HG03342 (cell line): ENCODE data around the gene HOXB13.

ENCODE experiments used
- ATAC-seq: cut with Tn5 transposase; IDR thresholded peaks from one replicate; pipeline ENCODE4 v1.9.1; 2021; ENCODE audit warnings: mild to moderate bottlenecking, moderate library complexity; ENCODE audit not compliant: unreplicated experiment

Gene HOXB13

DNA sequence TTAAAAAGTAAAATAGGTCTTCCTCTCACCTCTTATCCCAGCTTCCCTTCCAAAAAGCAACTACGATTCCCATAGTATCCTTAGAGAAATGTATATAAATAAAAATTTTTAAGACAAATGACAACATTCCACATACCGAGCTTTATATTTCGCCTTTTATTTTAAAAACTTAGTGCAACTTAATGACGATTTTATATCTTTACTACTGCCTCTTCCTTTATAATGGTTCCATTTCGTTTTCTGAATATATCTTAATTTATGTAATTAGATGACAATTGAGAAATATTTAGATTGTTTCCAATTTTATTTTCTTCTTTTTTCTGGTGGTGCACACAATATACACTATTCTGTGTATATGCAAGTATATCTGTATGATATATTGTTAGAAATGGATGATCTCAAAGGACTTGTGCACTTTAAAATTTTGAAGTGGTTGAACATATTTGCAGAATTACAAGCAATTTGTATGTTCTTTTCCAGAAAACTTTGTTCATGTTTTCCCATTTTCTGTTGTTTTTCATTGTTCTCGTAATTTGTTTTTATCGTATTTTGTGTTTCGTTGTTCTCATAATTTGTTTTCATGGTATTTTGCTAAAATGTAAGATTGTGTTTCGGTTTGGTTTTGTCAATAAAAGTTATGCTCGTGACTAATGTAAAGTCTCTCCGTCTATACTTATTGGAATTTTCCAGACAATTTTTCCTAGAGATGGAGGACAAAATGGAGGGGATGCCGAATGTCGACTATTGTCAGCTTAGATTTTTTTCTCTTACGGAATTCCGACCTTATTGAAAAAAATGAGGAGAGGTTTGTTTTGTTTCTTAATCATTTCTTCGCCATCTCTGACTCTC lies 20.4 kb upstream of the HOXB13 start:
- no peak for ATAC-seq

DNA sequence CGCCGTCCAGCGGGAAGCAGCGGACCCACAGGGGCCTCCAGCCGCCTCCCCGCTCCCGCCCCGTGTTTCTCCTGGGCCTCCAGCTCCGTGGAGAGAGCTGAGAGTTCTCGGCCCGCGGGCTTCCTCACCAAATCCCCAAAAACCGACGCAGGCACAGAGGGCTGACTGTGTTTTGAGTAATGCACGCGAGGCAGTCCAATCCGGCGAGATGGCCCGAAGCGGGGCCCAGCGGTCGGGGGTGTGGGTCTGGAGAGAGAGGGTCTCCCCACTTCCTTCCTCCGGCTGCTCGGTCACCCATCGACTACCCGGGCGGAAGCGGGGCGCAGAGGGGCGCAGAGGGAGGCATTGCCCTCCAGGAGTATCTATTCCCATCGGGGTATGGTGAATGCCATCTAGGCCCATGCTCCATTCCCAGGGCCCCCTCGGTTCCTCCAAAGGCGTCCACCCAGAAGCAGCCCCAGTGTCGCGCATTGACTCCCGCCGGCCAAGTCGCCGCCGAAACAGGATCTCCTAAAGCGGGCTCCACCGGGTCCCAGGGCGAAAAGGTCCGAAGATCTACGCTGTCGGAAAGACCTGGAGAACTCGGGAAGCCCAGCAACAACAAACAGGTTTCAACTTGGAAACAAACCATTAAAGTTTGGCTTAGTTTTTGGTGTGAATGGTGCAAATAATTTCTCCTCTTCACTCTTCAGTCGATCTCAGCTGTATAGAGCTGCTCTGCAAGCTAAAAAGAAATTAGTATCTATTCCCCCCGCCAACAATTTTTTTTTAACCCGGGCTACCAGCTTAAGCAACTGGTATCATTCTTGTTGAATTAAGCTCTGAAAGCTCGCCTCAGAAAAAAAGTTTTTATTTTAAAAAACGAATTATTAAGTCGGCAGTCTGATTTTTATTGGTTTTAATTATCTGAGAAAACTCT lies 19.2 kb upstream of the HOXB13 start:
- no peak for ATAC-seq

DNA sequence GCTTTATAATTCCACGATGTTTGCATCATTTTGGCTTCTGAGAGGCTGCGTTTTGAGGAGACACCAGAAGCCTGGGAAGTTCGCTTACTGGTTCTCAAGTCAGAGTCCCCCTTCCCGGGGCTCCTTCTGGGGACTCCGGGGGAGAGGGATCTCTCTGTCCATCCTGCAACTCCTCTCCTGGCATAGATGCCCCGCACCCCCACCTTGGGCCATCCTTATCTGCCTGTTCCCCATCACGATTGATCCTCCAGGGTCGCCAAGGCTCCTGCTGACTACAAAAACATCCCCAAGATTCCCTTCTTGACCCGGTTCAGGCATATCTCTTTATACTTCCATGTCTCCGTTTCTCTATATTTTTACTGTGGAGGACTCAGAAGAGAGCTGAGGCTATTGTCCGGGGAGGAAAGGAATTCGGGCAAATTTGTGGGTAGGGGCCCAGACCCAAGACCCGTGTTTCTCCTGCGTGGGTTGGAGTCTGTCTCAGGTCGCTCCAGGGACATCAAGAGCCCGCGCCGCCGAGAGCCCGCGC lies 18.4 kb upstream of the HOXB13 start:
- no peak for ATAC-seq

DNA sequence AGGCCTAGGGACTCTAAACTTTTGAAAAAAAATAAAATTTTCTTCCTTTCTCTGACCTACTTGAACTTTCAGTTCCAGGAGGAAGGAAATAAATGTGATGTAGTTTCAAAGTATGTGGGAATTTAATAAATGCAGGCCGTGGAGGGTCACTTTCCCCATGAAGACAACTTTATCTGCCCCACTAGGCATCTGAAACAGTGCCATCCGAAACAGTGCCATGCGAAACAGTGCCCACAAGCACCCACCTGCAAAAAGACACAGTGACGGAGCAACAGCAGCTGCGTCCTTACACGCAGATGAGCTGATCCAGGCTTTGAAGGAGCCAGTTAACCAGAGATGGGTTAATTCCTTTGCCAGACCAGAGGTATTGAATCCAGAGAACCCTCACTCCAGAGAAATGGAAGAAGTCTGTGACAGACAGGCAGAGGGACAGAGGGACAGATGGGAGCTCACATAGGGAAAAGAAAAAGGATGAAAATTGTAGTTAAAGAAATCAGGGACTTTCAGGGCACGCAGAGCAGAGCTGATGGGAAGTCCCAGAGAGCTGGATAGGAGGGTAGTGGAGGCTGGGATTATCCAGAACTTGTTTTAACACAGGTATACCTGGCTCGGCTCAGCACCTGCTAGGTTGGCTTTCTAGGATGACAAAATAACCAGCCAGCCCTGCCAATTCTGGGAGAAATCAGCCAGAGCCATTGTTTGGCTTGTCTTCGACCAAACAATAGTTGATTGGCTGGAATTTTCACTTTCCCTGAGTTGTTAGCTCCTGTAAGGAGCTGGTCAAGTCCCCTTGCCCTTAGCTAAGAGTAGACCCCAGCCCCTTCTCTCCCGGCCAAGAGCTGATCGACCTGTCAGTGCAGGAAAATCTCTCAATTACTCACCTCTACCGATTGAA lies 17.1 kb upstream of the HOXB13 start:
- ATAC-seq: no peak

DNA sequence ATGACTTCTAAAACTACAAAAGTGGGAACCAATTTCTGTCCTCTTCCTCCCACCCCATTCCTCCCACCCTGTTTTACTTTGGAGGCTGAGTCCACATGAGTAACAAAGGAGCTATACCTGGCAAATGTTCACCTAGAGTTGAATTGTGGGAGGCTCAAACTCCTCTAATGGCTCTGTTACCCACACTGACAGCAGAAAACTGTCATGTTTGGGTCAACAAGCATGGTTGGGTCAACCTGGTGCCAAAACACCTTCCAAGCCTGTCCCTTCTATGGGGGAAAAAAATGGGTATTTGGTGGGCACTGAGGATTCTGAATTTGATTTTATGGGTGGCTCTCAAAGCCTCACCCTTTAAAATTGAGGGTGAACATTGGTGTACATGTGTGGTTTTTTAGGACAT lies 12.0 kb upstream of the HOXB13 start:
- no peak for ATAC-seq

DNA sequence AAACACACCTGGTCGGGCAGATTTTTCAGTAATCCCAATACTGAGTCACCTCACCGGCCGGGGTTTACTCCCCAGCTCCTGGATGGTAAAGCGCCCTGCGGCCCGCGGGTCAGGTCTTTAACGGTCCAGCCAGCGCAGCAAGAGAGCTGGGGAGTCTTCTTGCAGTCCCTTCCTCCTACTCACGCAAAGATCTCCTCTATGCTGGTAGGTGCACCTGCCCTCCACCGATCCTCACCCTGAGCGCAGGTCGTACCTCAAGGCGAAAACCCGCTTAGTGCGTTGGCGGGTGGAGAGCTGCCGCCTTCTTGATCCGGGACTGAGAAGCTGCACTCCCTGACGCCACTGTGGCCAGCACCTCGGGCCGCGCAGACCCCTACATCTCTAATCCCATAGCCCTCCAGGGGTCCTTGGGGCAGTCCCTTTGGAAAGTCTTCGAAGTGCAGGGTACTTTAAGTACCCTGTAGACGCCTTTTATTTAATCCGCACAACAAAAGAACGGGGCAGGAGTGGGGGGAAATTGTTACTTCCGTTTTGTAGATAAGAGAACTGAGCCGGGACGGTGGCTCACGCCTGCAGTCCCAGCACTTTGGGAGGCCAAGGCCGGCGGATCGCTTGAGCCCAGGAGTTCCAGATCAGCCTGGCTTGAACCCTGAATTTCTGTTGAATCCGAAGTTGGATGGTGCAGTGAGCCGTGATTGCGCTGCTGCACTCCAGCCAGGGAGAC lies 10.4 kb upstream of the HOXB13 start:
- ATAC-seq: no peak

DNA sequence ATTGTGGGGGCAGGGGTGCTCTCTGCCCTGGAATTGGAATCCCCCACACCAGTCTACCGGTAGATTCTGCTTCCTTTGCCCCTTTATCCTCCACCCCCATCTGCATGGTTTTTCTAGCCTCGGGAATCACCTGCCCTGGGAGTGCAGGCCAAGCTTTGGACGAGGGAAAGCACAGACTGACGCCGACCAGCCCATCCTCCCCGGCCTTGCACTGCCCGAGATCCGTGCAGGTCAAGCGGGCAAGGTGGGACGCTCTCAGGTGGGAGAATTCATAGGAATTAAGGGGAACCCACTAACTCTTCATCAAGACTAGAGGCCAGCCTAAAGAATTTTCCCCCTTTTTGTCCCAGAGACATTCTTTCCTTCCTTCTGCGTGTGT lies 9.9 kb upstream of the HOXB13 start:
- ATAC-seq: no peak

DNA sequence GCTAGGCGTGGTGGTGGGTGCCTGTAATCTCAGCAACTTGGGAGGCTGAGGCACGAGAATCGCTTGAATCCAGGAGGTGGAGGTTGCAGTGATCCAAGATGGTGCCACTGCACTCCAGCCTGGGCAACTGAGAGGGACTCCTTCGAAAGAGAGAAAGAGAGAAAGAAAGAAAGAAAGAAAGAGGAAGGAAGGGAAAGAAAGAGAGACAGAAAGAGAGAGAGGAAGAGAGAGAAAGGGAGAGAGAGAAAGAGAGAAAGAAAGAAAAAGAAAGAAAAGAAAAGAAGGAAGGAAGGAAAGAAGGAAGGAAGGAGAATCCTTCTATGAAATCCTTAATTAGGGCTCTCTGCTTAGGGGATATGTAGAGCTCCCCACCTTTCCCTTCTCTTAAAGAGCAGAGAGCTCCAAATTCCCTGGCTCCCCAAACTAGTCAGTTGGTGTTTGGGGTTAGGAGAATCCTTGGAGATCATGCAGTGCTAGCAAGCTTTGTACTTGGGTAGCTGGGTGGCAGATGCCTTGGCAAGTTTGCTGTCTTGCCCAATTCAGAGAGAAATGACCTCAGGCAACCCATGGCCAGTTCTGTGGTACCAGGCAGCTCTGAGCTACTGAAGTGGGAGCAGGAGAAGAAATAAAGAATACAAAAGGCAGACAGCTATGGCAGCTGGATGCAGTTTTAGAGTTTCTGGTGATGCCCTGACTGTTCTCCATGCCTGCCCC lies 8.9 kb upstream of the HOXB13 start:
- no peak for ATAC-seq

DNA sequence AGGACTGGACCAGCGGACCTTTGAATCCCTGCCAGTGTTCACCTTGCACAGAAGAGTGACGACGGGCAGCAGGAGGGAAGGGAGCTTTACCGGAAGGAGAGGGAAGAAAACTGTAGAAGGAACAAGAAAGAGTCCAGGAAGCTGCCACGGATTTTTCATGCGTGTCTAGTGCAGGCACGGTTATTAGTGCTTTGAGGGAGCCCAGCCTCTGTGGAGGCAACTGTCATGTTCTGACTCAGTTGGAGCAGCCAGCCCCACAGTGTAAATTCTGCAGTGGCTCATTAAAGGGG lies 6.5 kb upstream of the HOXB13 start:
- no peak for ATAC-seq

DNA sequence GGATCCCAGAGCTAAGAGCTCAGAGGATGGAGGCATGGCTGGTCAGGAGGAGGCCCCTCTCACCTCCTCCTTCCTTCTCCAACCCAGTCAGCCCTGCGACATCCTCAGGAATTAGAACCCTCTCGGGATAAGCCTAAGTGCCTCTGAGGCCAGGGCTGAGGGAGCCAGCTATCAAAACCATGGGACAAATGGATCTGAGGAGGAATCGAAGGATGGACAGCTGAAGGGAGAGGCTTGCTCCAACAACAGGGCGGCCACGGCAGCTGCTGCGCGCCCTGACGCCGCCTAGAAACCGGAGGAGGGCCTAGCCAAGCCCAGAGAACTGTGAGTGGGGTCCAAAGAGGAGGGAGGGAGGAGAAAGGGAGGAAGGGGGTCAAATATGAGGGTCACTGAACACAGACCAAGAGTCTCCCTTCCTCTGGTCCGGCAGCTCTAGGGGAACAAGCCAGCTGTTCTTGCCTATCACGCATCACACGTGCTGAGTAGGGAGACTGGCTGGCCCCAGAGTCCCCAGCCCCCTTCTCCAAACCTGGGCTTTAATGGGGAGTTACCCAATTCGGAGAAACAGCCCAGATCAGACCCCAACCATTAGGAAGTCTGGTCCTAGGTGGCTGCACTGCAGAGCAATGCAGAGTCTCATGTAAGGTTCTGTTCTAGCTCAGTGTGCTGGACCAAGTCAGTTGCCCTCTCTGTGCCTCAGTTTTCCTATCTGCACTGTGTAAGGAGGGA lies 5.9 kb upstream of the HOXB13 start:
- no peak for ATAC-seq

DNA sequence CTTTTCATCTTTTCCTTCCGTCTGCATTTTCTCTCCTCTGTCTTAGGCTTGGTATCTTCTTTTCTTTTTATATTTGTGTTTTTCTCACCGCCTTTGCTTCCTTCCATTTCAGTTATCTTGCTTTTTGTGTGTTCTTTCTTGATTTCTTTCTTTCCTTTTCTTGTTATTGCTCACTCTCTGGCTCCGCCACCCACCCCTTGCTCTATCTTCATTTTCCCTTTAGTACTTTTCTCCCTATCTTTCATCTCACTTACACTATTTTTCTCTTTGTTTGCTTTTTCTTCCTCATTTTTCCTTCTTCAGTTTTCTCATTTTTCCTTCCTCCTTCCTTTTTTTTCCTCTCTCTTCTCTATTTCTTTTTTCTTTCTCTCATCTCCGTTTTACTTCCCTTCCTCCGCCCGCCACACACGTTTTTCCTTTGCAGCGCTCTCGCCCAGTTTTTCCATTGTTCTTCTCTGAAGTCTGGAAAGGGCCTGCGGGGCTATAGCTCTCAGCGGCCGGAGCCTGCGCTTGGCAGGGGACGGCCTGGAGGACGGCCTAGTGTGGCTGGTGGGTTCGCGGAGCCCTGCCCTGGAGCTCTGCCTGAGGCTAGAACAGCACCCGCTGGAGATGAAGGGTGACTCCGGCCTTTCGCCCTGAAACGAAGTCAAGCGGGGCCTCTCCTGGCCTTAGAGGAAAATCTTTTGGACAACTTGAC lies 5.2 kb upstream of the HOXB13 start:
- no peak for ATAC-seq

DNA sequence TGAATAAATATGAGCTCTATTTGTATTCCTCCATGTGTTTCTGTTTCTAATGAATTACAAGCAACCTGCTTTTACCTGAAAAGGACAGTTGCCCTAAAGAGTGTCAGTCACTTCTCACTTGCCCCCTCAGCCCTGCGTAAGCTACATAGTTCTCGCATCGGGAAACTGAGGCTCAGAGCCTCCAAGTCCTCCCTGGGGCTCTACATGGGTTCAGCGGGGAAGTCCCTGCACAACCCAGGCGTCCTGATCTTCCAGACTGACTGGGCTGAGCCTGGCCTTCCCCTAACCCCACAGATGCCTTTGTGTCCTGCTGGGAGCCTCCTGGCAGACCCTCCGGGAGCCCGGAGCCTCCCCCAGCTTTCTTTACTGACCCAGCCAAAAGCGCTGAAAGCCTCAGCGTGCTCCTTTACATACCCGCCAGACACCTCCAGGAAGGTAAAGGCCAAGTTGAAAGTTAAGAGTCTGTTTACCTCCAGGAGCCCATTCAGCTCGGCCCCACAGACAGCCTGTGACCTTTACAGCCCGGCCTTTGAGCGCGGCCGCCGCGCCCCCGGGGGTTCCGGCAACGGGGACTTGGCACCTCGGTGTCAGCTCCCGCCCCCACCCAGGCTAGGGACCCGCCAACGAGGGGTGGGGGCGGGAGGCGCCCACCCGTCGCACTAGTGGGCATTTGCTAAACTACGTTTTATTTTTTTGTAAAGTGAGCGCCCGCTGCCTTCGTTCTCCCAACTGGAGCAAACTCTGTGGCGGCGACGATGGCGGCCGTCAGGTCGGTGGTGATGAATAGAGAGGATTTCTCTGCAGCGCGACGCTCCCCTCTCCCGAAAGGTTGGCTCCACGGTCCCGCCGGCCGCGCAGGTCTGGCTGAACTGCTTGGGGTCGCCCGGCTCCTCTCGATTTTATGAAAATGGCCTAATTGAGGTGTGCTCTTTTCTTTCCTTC lies 4.4 kb upstream of the HOXB13 start:
- no peak for ATAC-seq

DNA sequence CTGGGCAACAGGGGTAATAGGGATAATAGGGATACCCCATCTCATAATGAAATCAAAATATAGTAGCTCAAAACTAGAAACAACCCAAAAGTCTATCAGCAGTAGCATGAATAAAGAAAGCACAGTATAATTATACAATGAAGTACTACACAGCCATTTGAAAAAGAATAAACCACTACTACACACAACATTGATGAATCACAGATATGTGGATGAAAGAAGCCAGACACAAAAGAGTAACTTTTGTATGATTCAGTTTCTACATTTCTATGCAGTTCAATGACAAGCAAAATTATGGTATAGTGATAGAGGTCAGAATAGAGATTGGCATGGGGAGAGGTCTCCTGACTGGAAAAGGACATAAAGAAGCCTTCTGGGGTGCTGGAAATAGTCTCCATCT lies 2.8 kb upstream of the HOXB13 start:
- no peak for ATAC-seq

DNA sequence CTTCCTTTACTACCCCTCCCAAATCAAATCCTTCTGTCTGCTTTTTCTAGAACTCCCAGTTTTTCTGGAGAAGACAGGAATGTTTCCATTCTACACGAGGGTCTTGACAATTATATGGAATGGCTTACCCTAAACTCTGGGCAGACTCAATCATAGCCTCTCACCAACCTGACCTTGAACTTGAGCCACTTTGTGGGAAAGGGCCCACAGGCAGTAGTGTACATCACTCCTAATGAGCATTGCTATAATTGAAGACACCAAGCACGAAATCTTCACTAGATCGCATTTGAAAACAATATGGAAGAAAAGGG lies 1.6 kb upstream of the HOXB13 start:
- ATAC-seq: no peak

DNA sequence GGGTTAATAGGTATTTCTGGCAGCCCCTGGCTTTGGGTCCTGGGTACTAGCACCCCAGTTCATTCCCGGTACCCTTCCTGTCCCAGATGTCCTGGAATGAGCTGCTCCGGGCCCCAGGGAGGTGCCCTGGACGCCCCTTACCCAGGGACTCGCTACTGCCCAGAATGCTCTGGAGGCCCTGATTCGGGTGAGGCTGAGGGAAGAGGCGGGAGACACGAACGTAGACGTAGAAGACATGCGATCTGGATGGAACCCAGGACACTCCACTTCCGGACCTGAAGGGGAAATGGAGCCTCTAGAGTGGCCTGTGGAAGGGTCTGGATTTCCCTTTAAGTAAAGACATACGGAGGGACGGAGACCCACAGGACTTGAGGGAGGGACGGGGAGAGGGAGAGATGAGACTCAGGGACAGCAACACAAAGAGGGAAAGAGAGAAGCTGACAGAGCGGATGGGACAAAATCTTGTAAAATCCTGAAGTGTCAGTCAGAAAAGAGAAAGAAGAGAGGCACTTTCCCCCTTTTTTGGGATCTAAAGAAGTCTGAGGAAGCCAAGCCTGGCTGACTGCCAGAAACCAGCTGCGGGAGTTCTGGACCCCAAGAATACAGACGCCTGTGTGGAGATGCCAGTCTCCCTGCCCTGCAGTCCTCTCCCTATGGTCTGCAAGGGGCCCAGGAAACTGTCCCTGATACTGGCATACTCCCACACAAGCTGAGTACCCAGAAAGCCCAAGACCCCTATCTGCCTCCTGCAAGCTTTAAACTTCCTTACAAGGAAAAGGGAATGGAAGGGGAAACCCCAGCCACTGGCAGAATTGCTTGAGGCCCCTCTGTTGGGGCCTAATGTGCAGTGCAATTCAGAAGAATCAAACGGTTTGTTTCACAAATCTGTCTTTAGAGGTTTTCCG lies 1.0 kb upstream of the HOXB13 start:
- no peak for ATAC-seq

DNA sequence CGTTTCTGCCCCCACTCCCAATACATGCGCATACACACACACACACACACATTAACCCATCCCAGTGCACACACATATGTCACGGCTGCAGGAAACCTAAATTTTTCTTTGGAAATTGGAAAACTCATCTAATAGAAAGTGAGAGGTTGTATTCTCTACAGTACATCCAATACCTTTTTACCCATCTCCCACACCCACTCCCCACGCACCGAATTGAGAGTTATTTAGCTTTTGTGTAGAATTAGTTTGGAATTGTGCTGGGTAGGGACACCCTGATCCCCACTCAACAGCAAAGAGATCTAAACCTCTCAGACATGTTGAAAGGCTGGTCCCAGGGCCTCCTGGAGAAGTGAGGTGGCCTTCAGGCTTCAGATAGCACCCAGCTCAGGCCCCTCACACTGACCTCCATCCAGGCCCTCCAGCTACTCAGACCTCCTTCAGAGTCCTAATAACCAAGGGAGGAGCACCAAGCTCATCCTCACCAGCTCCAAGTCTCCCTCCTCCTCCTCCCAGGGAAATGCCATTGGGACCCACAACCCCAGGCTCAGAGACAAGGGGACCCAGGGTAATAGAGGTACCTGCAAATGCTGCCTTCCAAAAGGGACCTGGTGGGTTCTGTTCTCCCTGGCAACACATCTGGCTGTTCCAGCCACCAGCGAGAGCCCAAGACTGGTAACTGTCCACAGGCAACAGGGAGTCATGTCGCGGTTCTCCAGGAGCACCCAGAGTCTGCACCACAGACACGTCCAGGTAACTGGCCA lies 955 bp downstream of the HOXB13 start:
- no peak for ATAC-seq
